Activated CD8-positive, alpha-beta memory T cell treated with anti-CD3 and anti-CD28 coated beads for 24 hours (primary cell): ENCODE results near the gene SERPINB7.

Experiments
- DNase-seq: peaks from one replicate; pipeline ENCODE4 v3.0.0-alpha.2; 2020

Gene SERPINB7

DNA sequence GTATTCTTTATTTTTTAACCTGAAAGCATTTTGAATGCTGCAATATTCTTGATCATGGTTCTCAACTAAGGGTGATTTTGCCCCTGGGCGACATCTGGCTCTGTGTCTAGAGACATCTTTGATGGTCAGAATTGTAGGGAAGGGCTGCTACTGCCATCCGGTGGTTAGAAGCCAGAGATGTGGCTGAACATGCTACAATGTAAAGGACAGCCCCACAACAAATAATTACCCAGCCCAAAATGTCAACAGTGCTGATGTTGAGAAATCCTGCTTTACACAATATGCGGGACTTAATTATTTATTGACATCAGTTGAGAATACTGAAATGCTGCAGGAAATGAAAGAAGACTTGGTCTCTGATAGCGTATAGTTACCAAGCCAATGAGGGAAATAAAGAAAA lies 74.8 kb downstream of the SERPINB7 start:
- DNase-seq: no peak

GRCh38 chr18:63850636-63851035 lies 75.4 kb downstream of the SERPINB7 start:
- no peak for DNase-seq
